ENCODE measurements around the gene SCAF8. TPM values are rescaled to one million over a fixed set of nuclear protein-coding genes. Genes with fewer than 3 reads are reported as not detected.

The SCAF8 gene
- total RNA-seq, 1 donor: 40.5 TPM

DNA sequence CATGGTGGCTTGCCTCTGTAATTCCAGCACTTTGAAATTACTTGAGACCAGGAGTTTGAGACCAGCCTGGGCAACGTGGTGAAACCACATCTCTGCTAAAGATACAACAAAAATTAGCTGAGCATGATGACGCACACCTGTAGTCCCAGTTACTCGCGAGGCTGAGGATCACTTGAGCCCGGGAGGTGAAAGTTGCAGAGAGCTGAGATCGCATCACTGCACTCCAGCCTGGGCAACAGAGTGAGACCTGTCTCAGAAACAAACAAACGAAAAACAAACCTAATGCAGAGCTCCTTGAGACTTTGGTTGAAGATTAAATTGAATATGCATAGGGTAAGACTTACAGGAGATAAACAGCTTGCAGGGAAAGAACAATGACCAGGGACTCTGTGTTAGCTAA lies 80.8 kb downstream of the SCAF8 start:
- Histone ChIP-seq H3K4me1 (ENCODE audit: insufficient read depth, low read length) (peaks cover 10% of the 10 kb centered on the region), H3K36me3 (ENCODE audit: insufficient read depth, low read length) (peaks cover 68% of the 10 kb centered on the region), H2AFZ (ENCODE audit: low read length) (no peak overlapping the region), H3K27me3 (ENCODE audit: insufficient read depth, low read length) (no peaks in the 10 kb centered on the region), H3K27ac (ENCODE audit: low read depth, low read length) (no peak overlapping the region), H3K9me3 (ENCODE audit: low read depth, low read length) (no peaks in the 10 kb centered on the region), H3K4me3 (ENCODE audit: insufficient read depth, low read length) (no peak overlapping the region), H4K20me1 (ENCODE audit: insufficient read depth, low read length) (no peaks in the 10 kb centered on the region), H3K4me2 (ENCODE audit: insufficient read depth, low read length) (no peak overlapping the region), H3K79me2 (ENCODE audit: insufficient read depth, low read length) (peaks cover 12% of the 10 kb centered on the region)
- DNase-seq (ENCODE audit: insufficient read length, low spot score, missing footprints): no peak
- TF ChIP-seq, protein P1, sequence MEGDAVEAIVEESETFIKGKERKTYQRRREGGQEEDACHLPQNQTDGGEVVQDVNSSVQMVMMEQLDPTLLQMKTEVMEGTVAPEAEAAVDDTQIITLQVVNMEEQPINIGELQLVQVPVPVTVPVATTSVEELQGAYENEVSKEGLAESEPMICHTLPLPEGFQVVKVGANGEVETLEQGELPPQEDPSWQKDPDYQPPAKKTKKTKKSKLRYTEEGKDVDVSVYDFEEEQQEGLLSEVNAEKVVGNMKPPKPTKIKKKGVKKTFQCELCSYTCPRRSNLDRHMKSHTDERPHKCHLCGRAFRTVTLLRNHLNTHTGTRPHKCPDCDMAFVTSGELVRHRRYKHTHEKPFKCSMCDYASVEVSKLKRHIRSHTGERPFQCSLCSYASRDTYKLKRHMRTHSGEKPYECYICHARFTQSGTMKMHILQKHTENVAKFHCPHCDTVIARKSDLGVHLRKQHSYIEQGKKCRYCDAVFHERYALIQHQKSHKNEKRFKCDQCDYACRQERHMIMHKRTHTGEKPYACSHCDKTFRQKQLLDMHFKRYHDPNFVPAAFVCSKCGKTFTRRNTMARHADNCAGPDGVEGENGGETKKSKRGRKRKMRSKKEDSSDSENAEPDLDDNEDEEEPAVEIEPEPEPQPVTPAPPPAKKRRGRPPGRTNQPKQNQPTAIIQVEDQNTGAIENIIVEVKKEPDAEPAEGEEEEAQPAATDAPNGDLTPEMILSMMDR (IDR thresholded peaks at IDR 0.05; ENCODE audit: extremely low read depth, low read depth, low read length): no peak

DNA sequence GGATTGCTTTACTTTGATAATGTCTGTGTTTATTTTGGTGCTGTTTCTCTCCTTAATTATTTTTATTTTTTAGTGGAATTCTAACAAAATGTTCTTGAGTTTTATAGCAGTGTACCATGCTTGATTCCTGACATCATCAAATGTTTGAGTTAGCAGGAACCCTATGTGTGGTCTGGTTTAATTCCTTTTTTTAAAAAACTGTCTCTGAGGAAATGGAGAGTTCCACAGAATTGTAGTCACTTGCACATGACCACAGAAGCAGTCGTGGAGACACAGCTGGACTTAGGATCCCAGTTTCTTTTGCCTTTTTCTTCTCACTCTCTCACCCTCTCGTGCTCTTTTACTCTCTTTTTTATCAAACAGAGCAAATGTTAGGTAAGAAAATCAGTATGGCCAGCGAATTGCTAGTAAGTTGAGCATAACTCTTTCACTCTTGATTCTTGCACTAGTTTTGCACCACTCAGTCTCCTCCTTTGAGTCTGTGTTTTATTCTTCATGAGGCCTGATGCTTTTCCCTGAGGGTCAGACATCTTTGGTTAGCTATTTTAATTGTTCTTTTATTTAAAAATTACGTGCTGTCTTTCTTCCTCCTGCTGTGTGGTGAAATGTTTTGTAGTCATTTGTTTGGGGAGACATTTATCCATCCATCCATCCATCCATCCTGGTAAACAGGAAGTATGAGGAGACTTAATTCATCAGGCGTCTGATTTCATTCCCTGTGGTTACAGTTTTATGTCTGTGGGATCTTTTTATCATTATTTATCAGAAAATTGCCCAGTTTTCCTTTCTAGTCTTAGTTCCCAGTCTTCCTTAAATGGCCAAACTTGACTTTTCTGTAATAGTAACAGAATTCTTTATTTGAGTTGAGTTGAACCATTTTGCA lies 83.0 kb downstream of the SCAF8 start:
- Histone ChIP-seq H3K79me2 (ENCODE audit: insufficient read depth, low read length) (peaks cover 7% of the 10 kb centered on the region), H4K20me1 (ENCODE audit: insufficient read depth, low read length) (no peaks in the 10 kb centered on the region), H2AFZ (ENCODE audit: low read length) (no peak overlapping the region), H3K36me3 (ENCODE audit: insufficient read depth, low read length) (peaks cover 66% of the 10 kb centered on the region), H3K4me3 (ENCODE audit: insufficient read depth, low read length) (no peak overlapping the region), H3K9me3 (ENCODE audit: low read depth, low read length) (no peaks in the 10 kb centered on the region), H3K27ac (ENCODE audit: low read depth, low read length) (peak overlapping the region; percentile 76), H3K27me3 (ENCODE audit: insufficient read depth, low read length) (no peaks in the 10 kb centered on the region), H3K4me2 (ENCODE audit: insufficient read depth, low read length) (peak overlapping the region; percentile 27), H3K4me1 (ENCODE audit: insufficient read depth, low read length) (peaks cover 10% of the 10 kb centered on the region)
- TF ChIP-seq, protein P1 (IDR thresholded peaks at IDR 0.05; ENCODE audit: extremely low read depth, low read depth, low read length): no peak
- DNase-seq (ENCODE audit: insufficient read length, low spot score, missing footprints): peak; percentile 27

DNA sequence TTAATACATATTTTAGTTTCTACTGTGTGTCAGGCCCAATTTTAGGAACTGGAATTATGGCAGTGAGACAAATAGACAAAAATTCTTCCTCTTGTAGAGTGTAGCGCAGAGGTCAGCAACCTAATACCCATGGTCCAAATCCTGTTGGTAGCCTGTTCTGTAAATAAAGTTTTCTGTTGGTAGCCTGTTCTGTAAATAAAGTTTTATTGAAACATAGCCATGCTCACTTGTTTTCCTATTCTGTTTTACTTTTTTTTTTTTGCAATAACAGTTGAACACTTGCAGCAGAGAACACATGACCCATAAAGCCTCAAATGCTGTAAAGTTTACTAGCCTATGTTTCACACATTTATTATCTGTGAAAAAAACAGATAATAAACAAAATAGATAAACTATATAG lies 87.9 kb downstream of the SCAF8 start:
- H2AFZ ChIP-seq (ENCODE audit: low read length): no peak overlapping the region
- DNase-seq (ENCODE audit: insufficient read length, low spot score, missing footprints): no peak
- TF ChIP-seq, protein P1 (IDR thresholded peaks at IDR 0.05; ENCODE audit: extremely low read depth, low read depth, low read length): no peak
- H3K27ac ChIP-seq (ENCODE audit: low read depth, low read length): no peak overlapping the region
- no peaks in the 10 kb centered on the region for H3K9me3 ChIP-seq (ENCODE audit: low read depth, low read length)
- no peaks in the 10 kb centered on the region for H3K27me3 ChIP-seq (ENCODE audit: insufficient read depth, low read length)
- H4K20me1 ChIP-seq (ENCODE audit: insufficient read depth, low read length): peaks cover 3% of the 10 kb centered on the region
- H3K4me2 ChIP-seq (ENCODE audit: insufficient read depth, low read length): no peak overlapping the region
- no peak overlapping the region for H3K4me3 ChIP-seq (ENCODE audit: insufficient read depth, low read length)
- peaks cover 24% of the 10 kb centered on the region for H3K79me2 ChIP-seq (ENCODE audit: insufficient read depth, low read length)
- peaks cover 4% of the 10 kb centered on the region for H3K4me1 ChIP-seq (ENCODE audit: insufficient read depth, low read length)
- peaks cover 63% of the 10 kb centered on the region for H3K36me3 ChIP-seq (ENCODE audit: insufficient read depth, low read length)

DNA sequence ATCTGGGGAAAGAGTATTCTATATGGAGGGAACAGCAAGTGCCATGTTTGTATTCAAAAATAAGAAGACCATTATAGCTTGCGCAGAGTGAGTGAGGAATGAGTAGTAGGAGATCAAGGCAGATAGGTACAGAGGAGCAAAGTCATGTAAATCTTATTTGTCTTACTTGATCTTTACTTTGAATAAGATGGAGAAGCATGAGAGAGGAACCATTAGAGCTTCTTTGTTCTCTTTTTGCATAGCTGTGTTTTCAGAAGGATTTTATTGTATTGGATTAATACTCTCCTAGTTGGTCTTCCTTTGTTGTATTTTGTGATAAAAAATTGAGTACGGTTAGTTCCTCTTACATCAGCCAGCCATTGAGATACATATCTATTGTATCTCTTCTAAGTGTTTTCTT lies 88.4 kb downstream of the SCAF8 start:
- TF ChIP-seq, protein P1 (IDR thresholded peaks at IDR 0.05; ENCODE audit: extremely low read depth, low read depth, low read length): no peak
- Histone ChIP-seq H3K9me3 (ENCODE audit: low read depth, low read length) (no peaks in the 10 kb centered on the region), H3K79me2 (ENCODE audit: insufficient read depth, low read length) (peaks cover 24% of the 10 kb centered on the region), H3K4me1 (ENCODE audit: insufficient read depth, low read length) (no peaks in the 10 kb centered on the region), H2AFZ (ENCODE audit: low read length) (no peak overlapping the region), H3K27me3 (ENCODE audit: insufficient read depth, low read length) (no peaks in the 10 kb centered on the region), H4K20me1 (ENCODE audit: insufficient read depth, low read length) (peaks cover 3% of the 10 kb centered on the region), H3K4me2 (ENCODE audit: insufficient read depth, low read length) (no peak overlapping the region), H3K4me3 (ENCODE audit: insufficient read depth, low read length) (no peak overlapping the region), H3K36me3 (ENCODE audit: insufficient read depth, low read length) (peaks cover 58% of the 10 kb centered on the region), H3K27ac (ENCODE audit: low read depth, low read length) (no peak overlapping the region)
- DNase-seq (ENCODE audit: insufficient read length, low spot score, missing footprints): no peak
